ENCODE results near the gene ASPRV1. TPM values are rescaled to one million over a fixed set of nuclear protein-coding genes. Genes with fewer than 3 reads are reported as not detected.

The ASPRV1 gene
- total RNA-seq, 2 donors from 2014 or later, result 0.73 to 3.4 TPM

DNA sequence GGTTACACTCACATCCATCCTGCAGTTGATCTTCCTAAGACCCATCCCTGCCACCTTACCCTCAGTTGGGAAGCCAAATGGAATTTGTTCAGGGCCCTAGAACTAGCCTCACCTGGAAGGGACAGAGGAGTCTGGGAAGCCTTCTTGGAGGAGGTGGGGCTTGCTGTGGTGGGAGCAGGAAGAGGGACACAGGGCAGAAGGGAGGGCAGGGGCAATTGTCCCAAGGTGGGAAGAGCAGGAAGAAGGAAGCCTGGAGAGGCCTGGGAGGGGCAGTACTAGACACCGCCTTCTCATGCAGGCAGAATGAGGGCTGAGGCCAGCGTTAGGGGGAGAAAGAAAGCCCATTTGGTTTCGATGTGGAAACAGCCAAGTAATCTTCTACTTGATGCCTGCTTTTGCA is 34.1 kb upstream of the ASPRV1 start:
- ATAC-seq (replicated peaks), result no peak
- peak overlapping the region; percentile 16 for H3K27ac Mint-ChIP-seq

GRCh38 chr2:69994166-69994565 is 32.7 kb upstream of the ASPRV1 start:
- H3K4me3 Mint-ChIP-seq, result no peak overlapping the region
- no peaks in the 10 kb centered on the region for H3K9me3 Mint-ChIP-seq
- H3K36me3 Mint-ChIP-seq (ENCODE audit: low read depth), result peaks cover 15% of the 10 kb centered on the region
- H3K27me3 Mint-ChIP-seq, result no peaks in the 10 kb centered on the region
- ATAC-seq (replicated peaks), result no peak
- no peak overlapping the region for H3K27ac Mint-ChIP-seq
- peaks cover 7% of the 10 kb centered on the region for H3K4me1 Mint-ChIP-seq

More for the DNA sequence above, 34.1 kb upstream of the ASPRV1 start:
- no peaks in the 10 kb centered on the region for H3K9me3 Mint-ChIP-seq
- H3K36me3 Mint-ChIP-seq (ENCODE audit: low read depth), result peaks cover 15% of the 10 kb centered on the region
- no peak overlapping the region for H3K4me3 Mint-ChIP-seq
- H3K4me1 Mint-ChIP-seq, result peaks cover 7% of the 10 kb centered on the region
- no peaks in the 10 kb centered on the region for H3K27me3 Mint-ChIP-seq

GRCh38 chr2:69993708-69994107 is 32.3 kb upstream of the ASPRV1 start:
- Mint-ChIP-seq H3K4me1 (peaks cover 7% of the 10 kb centered on the region), H3K27ac (no peak overlapping the region), H3K27me3 (no peaks in the 10 kb centered on the region), H3K9me3 (no peaks in the 10 kb centered on the region), H3K4me3 (no peak overlapping the region), H3K36me3 (ENCODE audit: low read depth) (peaks cover 15% of the 10 kb centered on the region)
- ATAC-seq (replicated peaks), result no peak

DNA sequence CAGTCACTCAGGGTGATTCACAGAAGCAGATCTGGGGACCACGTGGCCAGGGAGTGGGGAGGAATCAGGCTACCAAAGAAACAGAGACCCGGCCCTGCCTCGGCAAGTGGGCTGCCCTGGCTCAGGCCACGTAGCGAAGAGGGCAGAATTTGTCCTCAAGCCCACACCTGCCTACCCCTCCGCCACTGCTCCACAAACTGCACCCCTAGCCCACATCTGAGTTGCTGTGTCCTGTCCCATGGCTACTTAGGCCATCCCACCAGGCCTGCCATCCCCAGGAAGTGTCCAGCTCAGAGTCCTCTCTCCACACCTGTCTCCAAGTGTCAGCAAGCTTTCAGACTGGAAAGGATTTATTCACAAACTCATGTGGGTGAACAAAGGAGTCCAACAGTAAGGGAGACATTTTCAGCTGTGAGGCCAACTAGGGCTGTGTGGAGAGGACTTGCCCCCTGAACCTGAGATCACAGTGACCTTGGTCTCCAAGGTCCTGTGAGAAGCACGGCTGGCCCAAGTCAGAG is 31.7 kb upstream of the ASPRV1 start:
- H3K36me3 Mint-ChIP-seq (ENCODE audit: low read depth), result peaks cover 15% of the 10 kb centered on the region
- H3K27ac Mint-ChIP-seq, result no peak overlapping the region
- peaks cover 11% of the 10 kb centered on the region for H3K4me1 Mint-ChIP-seq

DNA sequence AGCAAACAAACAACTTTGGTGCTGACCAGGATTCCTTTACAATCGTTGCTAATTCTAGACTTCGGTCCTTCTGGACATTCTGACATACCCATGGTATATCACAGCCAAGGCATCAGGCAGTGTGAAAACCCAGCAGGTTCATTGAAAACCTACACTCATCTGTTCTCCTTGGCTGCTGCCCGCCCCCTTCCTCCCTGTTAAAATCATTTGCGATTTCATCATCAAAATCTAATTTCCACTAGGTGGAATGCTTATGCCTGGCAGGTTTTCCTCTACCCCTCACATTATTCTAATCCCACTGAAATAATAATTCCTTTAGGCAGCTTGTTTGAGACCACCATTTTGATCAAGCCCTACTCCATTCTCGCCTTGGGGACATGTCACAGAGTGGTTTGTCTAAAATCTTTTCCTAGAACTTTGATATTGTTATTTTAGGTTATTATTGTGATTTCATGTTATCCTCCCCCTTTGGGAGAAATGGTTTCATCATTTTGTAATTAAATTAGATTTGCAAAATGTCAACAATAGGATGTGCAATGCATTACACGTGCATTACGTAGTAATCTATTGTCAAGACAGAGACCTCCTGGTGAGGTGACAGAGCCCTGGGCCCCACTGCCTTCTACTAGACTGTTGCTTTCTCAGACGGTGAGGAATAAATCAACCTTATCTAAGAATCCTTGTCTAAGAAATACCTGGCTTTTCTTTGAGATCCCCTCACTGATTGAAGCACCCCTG is 31.0 kb upstream of the ASPRV1 start:
- H3K27me3 Mint-ChIP-seq, result no peaks in the 10 kb centered on the region
- H3K4me3 Mint-ChIP-seq, result no peak overlapping the region
- H3K36me3 Mint-ChIP-seq (ENCODE audit: low read depth), result peaks cover 15% of the 10 kb centered on the region
- peaks cover 11% of the 10 kb centered on the region for H3K4me1 Mint-ChIP-seq
- no peak for ATAC-seq (replicated peaks)
- H3K27ac Mint-ChIP-seq, result no peak overlapping the region
- H3K9me3 Mint-ChIP-seq, result no peaks in the 10 kb centered on the region

More for the DNA sequence above, 31.7 kb upstream of the ASPRV1 start:
- no peak overlapping the region for H3K4me3 Mint-ChIP-seq
- no peak for ATAC-seq (replicated peaks)
- no peaks in the 10 kb centered on the region for H3K9me3 Mint-ChIP-seq
- no peaks in the 10 kb centered on the region for H3K27me3 Mint-ChIP-seq

GRCh38 chr2:69989441-69990105 is 28.1 kb upstream of the ASPRV1 start:
- Mint-ChIP-seq H3K27ac (no peak overlapping the region), H3K4me3 (no peak overlapping the region), H3K4me1 (peaks cover 10% of the 10 kb centered on the region), H3K27me3 (no peaks in the 10 kb centered on the region), H3K9me3 (no peaks in the 10 kb centered on the region), H3K36me3 (ENCODE audit: low read depth) (peaks cover 9% of the 10 kb centered on the region)
- ATAC-seq (replicated peaks), result no peak

GRCh38 chr2:69989009-69989408 is 27.6 kb upstream of the ASPRV1 start:
- H3K4me1 Mint-ChIP-seq, result peaks cover 10% of the 10 kb centered on the region
- peaks cover 4% of the 10 kb centered on the region for H3K36me3 Mint-ChIP-seq (ENCODE audit: low read depth)
- no peak for ATAC-seq (replicated peaks)
- no peaks in the 10 kb centered on the region for H3K9me3 Mint-ChIP-seq
- H3K27ac Mint-ChIP-seq, result no peak overlapping the region
- H3K4me3 Mint-ChIP-seq, result no peak overlapping the region
- no peaks in the 10 kb centered on the region for H3K27me3 Mint-ChIP-seq

- Mint-ChIP-seq H3K4me3 (no peak overlapping the region), H3K27ac (peak overlapping the region; percentile 3), H3K36me3 (ENCODE audit: low read depth) (no peaks in the 10 kb centered on the region), H3K4me1 (peaks cover 10% of the 10 kb centered on the region), H3K27me3 (no peaks in the 10 kb centered on the region), H3K9me3 (no peaks in the 10 kb centered on the region)
- ATAC-seq (replicated peaks), result peak; percentile 65
Observed at GRCh38 chr2:69988086-69988635, 26.7 kb upstream of the ASPRV1 start.

- H3K9me3 Mint-ChIP-seq, result no peaks in the 10 kb centered on the region
- peaks cover 10% of the 10 kb centered on the region for H3K4me1 Mint-ChIP-seq
- no peaks in the 10 kb centered on the region for H3K36me3 Mint-ChIP-seq (ENCODE audit: low read depth)
- no peak overlapping the region for H3K4me3 Mint-ChIP-seq
- ATAC-seq (replicated peaks), result no peak
- no peaks in the 10 kb centered on the region for H3K27me3 Mint-ChIP-seq
- no peak overlapping the region for H3K27ac Mint-ChIP-seq
Observed at GRCh38 chr2:69986691-69987090, 25.3 kb upstream of the ASPRV1 start.

- ATAC-seq (replicated peaks), result no peak
- Mint-ChIP-seq H3K27me3 (no peaks in the 10 kb centered on the region), H3K36me3 (ENCODE audit: low read depth) (no peaks in the 10 kb centered on the region), H3K9me3 (no peaks in the 10 kb centered on the region), H3K4me3 (no peak overlapping the region), H3K27ac (peak overlapping the region; percentile 67), H3K4me1 (peaks cover 10% of the 10 kb centered on the region)
Observed at GRCh38 chr2:69985688-69986087, 24.3 kb upstream of the ASPRV1 start.

DNA sequence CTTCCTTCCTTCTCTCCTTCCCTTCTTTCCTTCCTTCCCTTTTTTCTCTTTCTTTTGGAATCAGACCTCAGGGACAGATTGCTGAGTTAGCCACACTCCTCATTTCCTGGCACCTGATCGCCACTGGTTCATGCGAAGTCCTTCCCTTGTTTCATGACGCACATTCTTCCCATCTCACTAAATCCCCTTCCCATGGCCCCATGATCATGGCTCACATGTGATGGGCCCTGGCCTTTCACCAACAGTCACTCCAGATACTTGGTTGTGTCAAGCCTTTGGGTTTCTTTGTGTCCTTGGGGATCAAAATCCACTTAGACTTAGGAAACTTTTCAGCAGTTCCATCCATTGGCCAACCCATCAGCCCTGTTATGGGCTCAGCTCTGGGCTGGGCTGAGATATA is 23.8 kb upstream of the ASPRV1 start:
- no peaks in the 10 kb centered on the region for H3K36me3 Mint-ChIP-seq (ENCODE audit: low read depth)
- H3K4me1 Mint-ChIP-seq, result peaks cover 10% of the 10 kb centered on the region
- no peak overlapping the region for H3K4me3 Mint-ChIP-seq
- H3K9me3 Mint-ChIP-seq, result no peaks in the 10 kb centered on the region
- H3K27ac Mint-ChIP-seq, result peak overlapping the region; percentile 67
- no peaks in the 10 kb centered on the region for H3K27me3 Mint-ChIP-seq
- ATAC-seq (replicated peaks), result no peak

DNA sequence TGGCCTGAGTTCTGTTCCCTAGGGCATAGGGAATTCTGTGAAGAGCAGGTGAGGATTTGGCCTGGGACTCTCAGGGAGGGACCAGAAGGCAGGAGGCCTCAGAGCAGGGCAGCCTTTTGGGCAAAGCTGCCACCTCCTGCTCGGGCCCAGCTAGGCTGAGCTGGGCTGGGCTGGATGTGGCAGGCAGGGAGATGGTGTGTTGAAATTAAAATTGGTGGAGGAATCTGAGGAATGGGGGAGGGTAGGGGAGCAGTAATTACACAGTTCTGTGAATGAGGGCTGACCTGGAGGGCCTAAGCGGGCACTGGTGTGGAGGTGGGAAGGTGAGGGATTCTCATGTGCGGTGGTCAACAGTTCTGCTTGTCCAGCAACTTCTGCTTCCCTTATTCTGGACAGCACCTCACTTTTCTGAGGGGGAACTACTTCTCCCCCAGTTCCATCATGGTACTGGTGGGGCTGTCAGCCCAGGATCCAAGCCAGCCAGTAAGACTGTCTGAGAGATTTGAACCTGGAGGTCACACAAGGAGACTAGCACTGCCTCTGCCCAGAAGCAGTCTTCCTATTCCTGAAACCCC is 22.0 kb upstream of the ASPRV1 start:
- no peak overlapping the region for H3K4me3 Mint-ChIP-seq
- ATAC-seq (replicated peaks), result no peak

GRCh38 chr2:69979902-69980807 is 18.7 kb upstream of the ASPRV1 start:
- Mint-ChIP-seq H3K4me3 (no peak overlapping the region), H3K27ac (no peak overlapping the region), H3K27me3 (no peaks in the 10 kb centered on the region), H3K36me3 (ENCODE audit: low read depth) (no peaks in the 10 kb centered on the region), H3K4me1 (peaks cover 3% of the 10 kb centered on the region), H3K9me3 (no peaks in the 10 kb centered on the region)
- ATAC-seq (replicated peaks), result no peak

More for the DNA sequence above, 22.0 kb upstream of the ASPRV1 start:
- H3K27me3 Mint-ChIP-seq, result no peaks in the 10 kb centered on the region
- no peaks in the 10 kb centered on the region for H3K36me3 Mint-ChIP-seq (ENCODE audit: low read depth)
- H3K4me1 Mint-ChIP-seq, result peaks cover 9% of the 10 kb centered on the region
- H3K27ac Mint-ChIP-seq, result no peak overlapping the region
- no peaks in the 10 kb centered on the region for H3K9me3 Mint-ChIP-seq

Measured in activated T-helper 17 cell treated with anti-CD3 and anti-CD28 coated beads, Interleukin-2, amount 50 U/mL, for 72 hours (primary cell).